Endothelial cell of umbilical vein (primary cell): ENCODE data around the gene TOP3A.

Experiments used
- CTCF ChIP-seq, 2 donors: IDR thresholded peaks; 1 replicate in 1 of 2; 2 replicates in 1 of 2; pipeline ENCODE4 v1.5.1; 2011; ENCODE audit warnings: low read length in 2 of 2, mild to moderate bottlenecking in 2 of 2, moderate library complexity in 2 of 2, control low read depth in 1 of 2, inconsistent platforms in 1 of 2, low read depth in 1 of 2; ENCODE audit not compliant: insufficient read depth in 1 of 2; ENCODE audit errors: extremely low read depth in 1 of 2
- EZH2 ChIP-seq: IDR thresholded peaks from 2 replicates; pipeline ENCODE4 v1.6.1; 2012; ENCODE audit warnings: borderline replicate concordance, low read depth, mild to moderate bottlenecking, moderate library complexity, low read length, inconsistent platforms; ENCODE audit not compliant: severe bottlenecking
- FOS ChIP-seq: IDR thresholded peaks from 2 replicates; pipeline ENCODE4 v1.6.1; 2011; ENCODE audit warnings: mild to moderate bottlenecking, low read length, moderate library complexity, borderline replicate concordance; ENCODE audit not compliant: insufficient read depth
- GATA2 ChIP-seq: IDR thresholded peaks from 2 replicates; pipeline ENCODE4 v1.7.0; 2011; ENCODE audit warnings: low read depth, mild to moderate bottlenecking, moderate library complexity, mixed read lengths, low read length; ENCODE audit not compliant: insufficient read length, insufficient read depth
- JUN ChIP-seq: IDR thresholded peaks from 2 replicates; pipeline ENCODE4 v1.6.1; 2011; ENCODE audit warnings: borderline replicate concordance, low read depth; ENCODE audit not compliant: insufficient read length, insufficient read depth
- POLR2A ChIP-seq: IDR thresholded peaks from 2 replicates; pipeline ENCODE4 v1.6.1; 2012; ENCODE audit warnings: low read depth, mild to moderate bottlenecking, control low read depth, low read length
- POLR2AphosphoS5 ChIP-seq: IDR thresholded peaks from 2 replicates; pipeline ENCODE4 v1.6.1; 2012; ENCODE audit warnings: low read depth, mild to moderate bottlenecking, control low read depth, low read length, moderate library complexity; ENCODE audit not compliant: insufficient read depth

GRCh38 chr17:18326572-18326971 lies 11.8 kb upstream of the TOP3A start:
- no peak for TF ChIP-seq EZH2
- TF ChIP-seq CTCF (IDR thresholded peaks at IDR 0.05; ENCODE audit: extremely low read depth in 1 of 2, insufficient read depth in 1 of 2, low read depth in 1 of 2, low read length in 2 of 2) = no peak
- no peak for TF ChIP-seq POLR2A
- no peak for TF ChIP-seq FOS
- no peak for TF ChIP-seq POLR2AphosphoS5
- TF ChIP-seq JUN = no peak
- no peak for TF ChIP-seq GATA2
